ENCODE results near the gene CYP19A1. TPM values are rescaled to one million over a fixed set of nuclear protein-coding genes. Genes with fewer than 3 reads are reported as not detected.

Gene CYP19A1
- total RNA-seq, 1 experiment from 2014 or later = 0.94 TPM

- no peak overlapping the region for H3K4me2 ChIP-seq
- TF ChIP-seq CTCF (conservative IDR thresholded peaks at IDR 0.05) (no peak), EZH2 (IDR thresholded peaks at IDR 0.05; ENCODE audit: low read depth) (no peak)
- H3F3A ChIP-seq (ENCODE audit: insufficient read depth, low read depth) = no peaks in the 10 kb centered on the region
- no TSS peak for BruUV-seq (replicated peaks)
- no peaks in the 10 kb centered on the region for H3K9me2 ChIP-seq (ENCODE audit: insufficient read depth)
- H3K4me3 ChIP-seq = no peak overlapping the region
- no peaks in the 10 kb centered on the region for H3K9me3 ChIP-seq (ENCODE audit: insufficient read depth, low read depth)
- no peaks in the 10 kb centered on the region for H3K79me2 ChIP-seq (ENCODE audit: low read depth)
- no peaks in the 10 kb centered on the region for H3K27me3 ChIP-seq (ENCODE audit: insufficient read depth, low read depth)
- intact Hi-C loops (cut with micrococcal nuclease; ENCODE audit: unreplicated experiment) = no loop called here
- ChIA-PET CTCF (no interaction called here), POLR2A (ENCODE audit: unreplicated experiment) (no interaction called here)
- H2AFZ ChIP-seq = no peak overlapping the region
- DNase-seq = no peak
- no peaks in the 10 kb centered on the region for H4K20me1 ChIP-seq (ENCODE audit: insufficient read depth)
- H3K27ac ChIP-seq = no peak overlapping the region
- H3K4me1 ChIP-seq (replicated peaks; ENCODE audit: insufficient read depth) = no peaks in the 10 kb centered on the region
- H3K36me3 ChIP-seq (ENCODE audit: low read depth) = no peaks in the 10 kb centered on the region
Measured at GRCh38 chr15:51325167-51325566, 13.2 kb downstream of the CYP19A1 start.

- no peak overlapping the region for H3K4me2 ChIP-seq
Measured at GRCh38 chr15:51323749-51324148, 14.6 kb downstream of the CYP19A1 start.

DNA sequence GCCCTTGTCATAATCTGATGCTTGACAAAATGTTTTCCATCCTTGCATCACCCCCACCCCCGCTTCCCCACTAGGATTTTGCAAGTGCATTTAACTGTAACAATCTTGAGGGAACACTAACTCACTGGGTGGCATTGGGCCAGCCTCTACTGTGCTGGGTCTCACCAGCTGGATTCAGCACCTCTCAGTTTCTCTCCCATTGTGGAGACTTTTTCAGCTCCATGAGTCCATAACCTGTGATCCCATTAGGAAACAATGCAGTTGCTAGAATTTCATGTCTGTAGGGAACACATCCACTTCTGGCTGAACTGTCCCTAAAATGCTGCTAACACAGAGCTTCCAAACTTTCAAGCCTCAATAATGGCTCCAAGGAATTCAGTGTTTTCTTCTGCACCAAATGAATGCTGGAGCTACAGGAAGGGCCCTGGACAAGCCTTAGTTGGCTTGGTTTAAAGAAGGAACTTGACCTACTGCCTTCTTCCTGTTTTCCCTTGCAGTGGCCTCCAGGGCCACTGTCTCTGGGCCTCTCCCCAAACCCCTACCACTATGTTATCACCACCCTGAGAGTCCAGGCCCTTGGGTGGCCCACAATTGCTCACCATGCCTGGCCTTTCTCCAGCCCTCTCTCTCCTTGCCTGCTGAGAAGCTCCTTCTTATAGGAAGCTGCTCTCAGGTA, 15.6 kb downstream of the CYP19A1 start:
- BruUV-seq (replicated peaks) = no TSS peak
- DNase-seq = no peak
- TF ChIP-seq CTCF (conservative IDR thresholded peaks at IDR 0.05) = no peak
- TF ChIP-seq EZH2 (IDR thresholded peaks at IDR 0.05; ENCODE audit: low read depth) = no peak

More at GRCh38 chr15:51323749-51324148, 14.6 kb downstream of the CYP19A1 start:
- no peak for TF ChIP-seq CTCF (conservative IDR thresholded peaks at IDR 0.05)
- TF ChIP-seq EZH2 (IDR thresholded peaks at IDR 0.05; ENCODE audit: low read depth) = no peak
- Histone ChIP-seq H4K20me1 (ENCODE audit: insufficient read depth) (no peaks in the 10 kb centered on the region), H3K4me1 (replicated peaks; ENCODE audit: insufficient read depth) (no peaks in the 10 kb centered on the region), H3K36me3 (ENCODE audit: low read depth) (no peaks in the 10 kb centered on the region), H2AFZ (no peak overlapping the region), H3K9me3 (ENCODE audit: insufficient read depth, low read depth) (no peaks in the 10 kb centered on the region), H3K4me3 (no peak overlapping the region), H3F3A (ENCODE audit: insufficient read depth, low read depth) (no peaks in the 10 kb centered on the region), H3K9me2 (ENCODE audit: insufficient read depth) (no peaks in the 10 kb centered on the region), H3K27me3 (ENCODE audit: insufficient read depth, low read depth) (no peaks in the 10 kb centered on the region), H3K79me2 (ENCODE audit: low read depth) (no peaks in the 10 kb centered on the region), H3K27ac (no peak overlapping the region)
- ChIA-PET CTCF (no interaction called here), POLR2A (ENCODE audit: unreplicated experiment) (no interaction called here)
- no peak for DNase-seq
- intact Hi-C loops (cut with micrococcal nuclease; ENCODE audit: unreplicated experiment) = no loop called here
- no TSS peak for BruUV-seq (replicated peaks)

More for the DNA sequence above, 15.6 kb downstream of the CYP19A1 start:
- no peak overlapping the region for H3K4me2 ChIP-seq
- no peaks in the 10 kb centered on the region for H3K79me2 ChIP-seq (ENCODE audit: low read depth)
- no peaks in the 10 kb centered on the region for H3F3A ChIP-seq (ENCODE audit: insufficient read depth, low read depth)
- H2AFZ ChIP-seq = no peak overlapping the region
- no peak overlapping the region for H3K27ac ChIP-seq
- no peaks in the 10 kb centered on the region for H3K9me2 ChIP-seq (ENCODE audit: insufficient read depth)
- H3K4me1 ChIP-seq (replicated peaks; ENCODE audit: insufficient read depth) = no peaks in the 10 kb centered on the region
- intact Hi-C loops (cut with micrococcal nuclease; ENCODE audit: unreplicated experiment) = no loop called here
- H3K27me3 ChIP-seq (ENCODE audit: insufficient read depth, low read depth) = no peaks in the 10 kb centered on the region
- ChIA-PET CTCF (no interaction called here), POLR2A (ENCODE audit: unreplicated experiment) (no interaction called here)
- H4K20me1 ChIP-seq (ENCODE audit: insufficient read depth) = no peaks in the 10 kb centered on the region
- H3K36me3 ChIP-seq (ENCODE audit: low read depth) = no peaks in the 10 kb centered on the region
- no peaks in the 10 kb centered on the region for H3K9me3 ChIP-seq (ENCODE audit: insufficient read depth, low read depth)
- no peak overlapping the region for H3K4me3 ChIP-seq

Measured in PC-9 (cell line).